DOHH2 (cell line): ENCODE data around the gene PRDX3.

ENCODE experiments used
- CTCF ChIP-seq: fragments of 200-600 bp; sonication (generic); IDR thresholded peaks from one replicate; pipeline ENCODE4 v1.5.1; 2014; ENCODE audit warnings: antibody characterized with exemption, mild to moderate bottlenecking, low read depth, low read length; ENCODE audit not compliant: poor library complexity, severe bottlenecking
- EZH2phosphoT487 ChIP-seq: fragments of 200-600 bp; sonication (generic); IDR thresholded peaks from 2 replicates; pipeline ENCODE4 v1.6.1; 2017; ENCODE audit warnings: borderline replicate concordance, mild to moderate bottlenecking, antibody characterized with exemption, low read length, moderate library complexity, mixed read lengths

GRCh38 chr10:119205894-119206602 lies 27.4 kb upstream of the PRDX3 start:
- TF ChIP-seq CTCF (no peak), EZH2phosphoT487 (no peak)
